Activated CD8-positive, alpha-beta memory T cell treated with anti-CD3 and anti-CD28 coated beads, Interleukin-2, amount 50 U/mL, for 24 hours (primary cell): ENCODE results near the gene PTGS2.
"Not testable (repeated sequence)": the region's sequence is repeated elsewhere in the genome, so short reads cannot be mapped to it uniquely, and the experiment has no call there.

Source experiments
- DNase-seq: peaks from one replicate; pipeline ENCODE4 v3.0.0-alpha.2; 2020; ENCODE audit errors: extremely low read depth

The PTGS2 gene

DNA sequence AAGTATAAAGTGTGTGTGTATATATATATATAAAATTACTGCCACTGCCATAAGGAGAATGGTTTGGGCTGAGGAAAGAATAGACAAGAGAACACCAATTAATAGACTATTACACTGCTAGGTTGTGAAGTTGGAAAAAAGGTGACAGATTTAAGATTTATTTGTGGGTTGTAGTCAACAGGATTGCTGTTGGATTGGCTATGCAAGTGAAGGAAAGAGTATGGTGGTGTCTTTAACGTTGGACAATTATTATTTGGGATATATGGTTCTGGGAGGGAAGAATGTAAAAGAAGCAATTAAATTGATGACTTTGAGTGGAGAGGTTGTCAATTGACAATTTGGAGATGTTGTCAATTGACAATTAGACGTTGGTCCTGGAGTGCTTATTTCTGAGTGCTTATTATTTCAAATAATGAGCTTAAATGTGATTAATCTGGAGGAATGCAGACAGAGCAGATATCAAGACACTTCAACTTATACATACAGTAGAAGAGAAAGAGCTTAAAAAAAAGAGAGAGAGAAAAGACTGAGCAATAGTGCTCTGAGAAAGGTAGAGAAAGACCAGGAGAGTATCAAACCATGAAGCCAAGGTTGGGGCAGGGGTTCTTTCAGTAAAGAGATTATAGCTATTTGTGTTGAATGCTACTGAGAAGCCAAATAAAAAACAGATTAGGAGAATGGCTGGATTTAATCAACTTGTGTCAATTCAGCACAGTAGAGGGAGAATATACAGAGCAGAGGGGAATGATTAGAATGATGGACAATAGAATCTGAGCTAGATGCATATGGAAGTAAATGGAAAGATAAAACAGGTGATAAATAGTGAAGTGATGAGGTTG, 9.7 kb downstream of the PTGS2 start:
- no peak for DNase-seq

DNA sequence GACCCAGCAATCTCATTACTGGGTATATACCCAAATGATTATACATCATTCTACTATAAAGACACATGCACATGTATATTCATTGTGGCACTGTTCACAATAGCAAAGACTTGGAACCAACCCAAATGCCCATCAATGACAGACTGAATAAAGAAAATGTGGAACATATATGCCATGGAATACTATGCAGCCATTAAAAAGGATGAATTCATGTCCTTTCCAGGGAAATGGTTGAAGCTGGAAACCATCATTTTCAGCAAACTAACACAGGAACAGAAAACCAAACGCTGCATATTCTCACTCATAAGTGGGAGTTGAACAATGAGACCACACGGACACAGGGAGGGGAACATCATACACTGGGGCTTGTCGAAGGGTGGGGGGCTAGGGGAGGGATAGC, 10.4 kb downstream of the PTGS2 start:
- not testable (repeated sequence) for DNase-seq

DNA sequence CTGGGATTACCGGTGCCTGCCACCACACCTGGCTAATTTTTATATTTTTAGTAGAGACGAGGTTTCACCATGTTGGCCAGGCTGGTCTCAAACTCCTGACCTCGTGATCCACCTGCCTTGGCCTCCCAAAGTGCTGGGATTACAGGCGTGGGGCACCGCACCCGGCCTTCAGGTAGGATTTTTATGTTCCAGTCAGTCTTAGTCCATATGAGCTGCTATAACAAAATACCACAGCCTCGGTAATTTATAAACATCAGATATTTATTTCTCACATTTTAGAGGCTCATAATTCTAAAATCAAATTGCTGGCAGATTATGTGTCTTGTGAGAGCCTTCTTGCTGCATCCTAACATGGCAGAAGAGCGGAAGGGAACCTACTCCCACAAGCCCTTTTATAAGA, 16.0 kb downstream of the PTGS2 start:
- DNase-seq = not testable (repeated sequence)

DNA sequence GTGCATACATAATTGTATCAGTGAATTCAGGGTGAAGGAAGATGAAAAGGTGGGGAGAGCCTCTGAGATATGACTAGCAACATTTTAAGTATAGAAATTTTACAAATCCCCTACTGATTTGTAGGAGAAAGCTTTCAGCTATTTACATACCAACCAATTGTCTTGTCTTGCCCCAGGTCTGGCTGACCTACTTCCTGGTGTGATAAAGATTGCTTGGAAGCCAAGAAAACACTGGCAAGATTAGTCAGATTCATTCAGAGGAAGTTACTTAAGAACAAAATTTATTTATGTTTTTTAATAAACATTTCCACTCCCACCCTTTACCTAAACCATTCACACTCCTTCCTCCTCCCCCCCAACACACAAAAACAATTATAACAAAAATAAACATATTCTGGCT, 17.5 kb downstream of the PTGS2 start:
- no peak for DNase-seq

DNA sequence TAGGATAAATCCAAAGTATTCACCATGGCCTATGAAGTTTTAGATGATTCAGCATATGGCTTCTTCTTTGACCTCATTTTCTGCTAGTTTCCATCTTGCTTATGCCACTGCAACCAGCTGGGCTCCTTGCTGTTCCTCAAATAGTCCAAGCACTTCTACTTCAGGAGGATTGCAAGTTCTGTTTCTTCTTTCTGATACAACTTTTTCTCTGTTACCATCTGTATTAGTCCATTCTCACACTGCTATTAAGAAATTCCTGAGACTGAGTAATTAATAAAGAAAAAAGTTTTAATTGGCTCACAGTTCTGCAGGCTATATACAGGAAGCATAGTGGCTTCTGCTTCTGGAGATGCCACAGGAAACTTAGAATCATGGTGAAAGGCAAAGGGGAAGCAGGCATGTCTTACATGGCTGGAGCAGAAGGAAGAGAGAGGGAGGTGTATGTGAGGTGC, 20.3 kb downstream of the PTGS2 start:
- no peak for DNase-seq

DNA sequence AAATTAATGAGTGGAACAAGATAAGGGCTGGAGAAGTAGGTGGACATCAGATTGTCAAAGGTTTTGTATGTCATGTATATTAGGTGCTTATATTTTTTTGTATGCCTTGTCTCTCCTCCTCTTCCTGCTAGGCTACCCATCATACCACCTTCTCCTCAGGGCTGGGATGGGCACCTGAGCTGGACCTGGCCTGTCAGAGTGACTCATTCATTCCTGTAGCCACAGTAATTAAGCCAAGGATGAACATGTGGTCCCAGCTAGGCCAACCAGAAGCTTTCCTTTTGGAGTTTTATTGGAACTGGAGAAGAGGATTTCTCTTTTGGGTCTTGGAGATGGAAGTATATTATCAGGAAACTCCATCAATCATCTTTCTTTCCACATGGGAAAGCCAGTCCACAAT, 21.2 kb downstream of the PTGS2 start:
- no peak for DNase-seq

DNA sequence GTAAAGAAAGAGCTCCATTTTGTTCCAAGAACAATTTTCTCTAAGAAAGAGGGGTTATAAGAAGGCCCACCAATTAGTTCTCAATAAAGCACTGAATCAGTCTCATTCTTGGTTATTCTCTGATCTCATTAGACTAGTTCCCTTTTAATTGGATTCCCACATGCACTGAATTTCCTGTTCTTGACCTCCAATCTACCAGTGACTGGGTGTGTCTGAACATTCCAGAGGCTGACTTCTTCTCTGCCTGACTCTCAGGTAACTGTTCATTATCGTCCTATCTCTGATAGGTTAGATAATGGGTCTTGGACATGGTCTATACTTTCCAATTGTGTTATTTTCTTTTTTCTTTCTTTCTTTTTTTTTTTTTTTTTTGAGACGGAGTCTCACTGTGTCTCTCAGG, 22.7 kb downstream of the PTGS2 start:
- no peak for DNase-seq

DNA sequence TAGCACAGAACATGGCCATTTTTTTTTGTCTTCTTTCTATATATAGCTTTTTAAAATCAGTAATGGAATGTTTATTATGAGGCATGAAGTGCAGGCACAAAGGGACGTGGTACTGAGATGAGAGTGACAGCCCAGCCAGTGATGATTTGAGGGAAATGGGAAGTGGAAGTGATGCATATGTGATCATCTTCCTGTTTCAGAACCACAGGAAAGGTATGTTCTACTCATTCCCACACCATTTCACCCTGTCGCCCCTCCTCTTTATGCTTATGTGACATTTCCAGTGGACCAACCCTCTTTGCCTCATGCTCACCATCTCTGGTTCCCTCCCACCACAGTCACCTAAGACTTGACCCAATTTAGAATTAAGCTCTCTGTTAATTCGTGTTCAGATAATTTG, 24.3 kb downstream of the PTGS2 start:
- no peak for DNase-seq

DNA sequence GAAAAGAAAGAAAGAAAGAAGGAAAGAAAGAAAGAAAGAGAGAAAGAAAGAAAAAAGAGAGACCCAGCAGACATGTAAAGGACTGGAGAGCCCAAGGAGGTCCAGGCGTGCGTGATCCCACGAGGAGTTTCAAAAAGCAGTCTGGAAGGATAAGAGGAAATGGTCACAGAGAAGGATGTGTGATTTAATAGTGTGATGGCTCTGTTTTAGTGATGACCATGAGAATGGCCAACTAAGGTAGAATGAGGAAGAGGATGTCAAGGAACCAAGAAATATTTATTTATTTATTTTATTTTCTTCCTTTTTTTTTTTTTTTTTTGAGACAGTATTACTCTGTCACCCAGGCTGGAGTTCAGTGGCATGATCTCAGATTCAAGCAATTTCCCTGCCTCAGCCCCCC, 25.5 kb downstream of the PTGS2 start:
- no peak for DNase-seq

DNA sequence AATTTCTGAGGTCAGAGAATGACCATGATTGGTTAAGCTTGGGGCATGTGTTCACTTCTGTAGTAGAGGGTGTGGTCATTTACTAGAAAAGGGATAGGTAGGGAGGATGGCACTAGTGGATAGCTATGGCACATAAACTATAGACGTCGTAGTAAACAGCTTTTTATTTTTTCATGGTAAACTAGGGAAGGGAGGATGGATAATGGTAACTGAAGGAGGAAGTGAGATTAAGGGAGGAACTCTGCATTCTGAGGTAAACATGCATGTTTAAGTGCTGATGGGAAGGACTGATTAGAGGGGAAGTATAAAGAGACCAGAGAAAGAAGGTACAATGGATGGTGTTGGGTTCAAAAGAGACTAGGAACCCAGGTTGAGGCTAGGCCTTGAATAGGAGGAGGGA, 26.9 kb downstream of the PTGS2 start:
- DNase-seq = no peak

DNA sequence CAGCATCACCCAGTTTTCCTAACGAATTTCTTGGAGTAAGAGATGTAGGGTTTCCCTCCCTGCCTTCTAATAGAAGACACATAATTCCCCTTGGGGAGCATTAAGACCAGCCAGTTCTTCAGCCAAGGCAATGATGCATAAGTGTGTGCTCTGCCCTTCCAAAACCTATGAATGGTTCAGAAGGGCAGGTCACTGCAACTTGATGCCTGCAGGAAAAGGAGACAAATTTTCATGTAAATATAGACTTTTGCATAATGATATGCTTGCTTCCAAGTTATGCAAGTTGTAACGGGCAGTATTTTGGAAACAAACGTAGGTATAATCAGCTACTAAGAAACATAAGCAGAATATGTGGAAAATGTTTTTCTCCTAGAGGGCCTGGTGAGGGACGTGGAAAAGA, 31.6 kb downstream of the PTGS2 start:
- no peak for DNase-seq

DNA sequence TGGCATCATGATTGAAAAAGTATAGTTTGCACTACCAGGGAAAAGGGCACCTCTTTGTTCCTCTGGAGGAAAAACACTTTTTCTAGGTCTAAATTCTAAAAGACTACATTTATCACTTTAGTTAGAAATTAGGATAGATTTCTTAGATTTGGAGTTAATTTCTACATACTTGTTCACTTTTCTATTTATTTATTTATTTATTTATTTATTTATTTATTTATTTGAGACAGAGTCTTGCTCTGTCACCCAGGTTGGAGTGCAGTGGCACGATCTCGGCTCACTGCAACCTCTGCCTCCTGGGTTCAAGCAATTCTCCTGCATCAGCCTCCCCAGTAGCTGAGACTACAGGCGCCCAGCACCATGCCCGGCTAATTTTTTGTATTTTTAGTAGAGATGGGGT, 32.2 kb downstream of the PTGS2 start:
- DNase-seq = not testable (repeated sequence)

DNA sequence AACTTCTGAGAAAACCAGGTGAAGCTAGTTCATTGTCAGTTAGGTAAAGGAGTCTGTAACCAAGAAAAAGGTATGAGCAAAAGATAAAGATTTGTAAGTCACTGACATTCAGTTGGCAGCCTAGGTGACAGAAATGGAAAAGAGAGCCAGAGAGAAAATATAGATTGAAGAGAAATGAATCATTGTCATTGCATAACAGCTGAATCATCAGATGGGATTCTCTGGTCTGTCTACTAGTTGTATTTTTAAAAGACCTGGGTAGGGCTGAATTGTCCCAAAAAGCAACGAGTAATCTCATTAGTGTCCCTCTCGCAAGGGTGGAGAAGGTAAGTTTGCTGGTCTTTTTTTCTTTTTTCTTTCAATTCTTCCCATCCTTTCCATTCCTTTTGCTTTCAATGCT, 36.6 kb downstream of the PTGS2 start:
- DNase-seq = no peak

DNA sequence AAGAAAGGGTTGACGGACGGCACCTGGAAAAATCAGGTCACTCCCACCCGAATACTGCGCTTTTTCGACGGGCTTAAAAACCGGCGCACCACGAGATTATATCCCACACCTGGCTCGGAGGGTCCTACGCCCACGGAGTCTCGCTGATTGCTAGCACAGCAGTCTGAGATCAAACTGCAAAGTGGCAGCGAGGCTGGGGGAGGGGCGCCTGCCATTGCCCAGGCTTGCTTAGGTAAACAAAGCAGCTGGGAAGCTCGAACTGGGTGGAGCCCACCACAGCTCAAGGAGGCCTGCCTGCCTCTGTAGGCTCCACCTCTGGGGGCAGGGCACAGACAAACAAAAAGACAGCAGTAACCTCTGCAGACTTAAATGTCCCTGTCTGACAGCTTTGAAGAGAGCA, 42.7 kb downstream of the PTGS2 start:
- not testable (repeated sequence) for DNase-seq

DNA sequence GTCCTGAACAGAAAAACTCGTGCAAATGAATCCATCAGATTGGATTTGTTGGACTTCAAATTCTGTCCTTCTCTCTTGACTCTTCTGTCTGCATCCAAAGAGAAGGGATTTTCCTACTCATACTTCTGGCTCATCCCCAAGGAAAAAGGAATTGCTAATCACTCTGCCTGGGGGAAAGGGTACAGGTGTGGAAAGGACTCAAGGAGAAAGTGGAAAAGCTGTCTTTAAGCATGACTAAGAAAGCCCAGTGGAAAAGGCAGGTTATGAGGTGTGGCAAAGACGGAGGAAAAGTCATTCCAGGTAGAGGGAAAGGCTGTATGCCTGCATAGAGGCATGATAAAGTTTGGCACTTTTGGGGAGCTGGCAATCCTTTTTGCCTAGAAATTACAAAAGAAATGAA, 43.4 kb downstream of the PTGS2 start:
- DNase-seq = no peak

DNA sequence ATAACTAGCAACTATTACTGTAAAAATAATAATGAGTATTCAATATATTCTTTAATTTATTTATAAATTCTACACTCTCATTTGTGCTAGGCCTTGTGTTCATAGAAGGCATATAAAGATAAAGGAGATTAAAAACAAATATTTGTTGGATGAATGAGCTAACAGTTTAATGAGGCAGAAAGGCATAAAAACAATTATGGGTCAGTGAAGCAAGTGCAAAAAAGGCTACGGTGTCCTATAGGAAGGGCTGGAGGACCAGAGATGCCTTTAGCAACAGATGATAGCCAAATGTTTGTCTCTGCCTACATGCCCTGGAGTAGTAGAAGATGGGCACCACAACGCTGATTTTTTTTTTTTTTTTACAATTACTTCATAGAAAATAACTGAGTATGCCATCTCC, 45.7 kb downstream of the PTGS2 start:
- no peak for DNase-seq

DNA sequence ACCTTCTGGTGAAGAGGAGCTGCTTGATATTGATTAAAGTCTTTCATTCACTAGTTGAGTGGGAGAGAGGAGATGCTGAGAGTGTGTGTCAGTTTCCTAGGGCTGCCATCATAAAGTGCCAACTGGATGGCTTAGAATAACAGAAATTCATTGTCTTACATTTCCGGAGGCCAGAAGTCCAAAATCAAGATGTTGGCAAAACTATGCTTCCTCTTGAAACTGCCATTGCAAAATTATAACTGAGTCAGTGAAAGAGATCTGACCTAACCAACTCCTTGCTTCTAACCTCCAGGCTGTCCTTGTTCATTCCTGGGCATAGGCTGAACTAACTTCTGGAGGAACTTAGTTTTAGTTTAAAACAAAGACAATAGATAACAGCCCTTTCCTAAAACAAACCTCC, 47.1 kb downstream of the PTGS2 start:
- no peak for DNase-seq

DNA sequence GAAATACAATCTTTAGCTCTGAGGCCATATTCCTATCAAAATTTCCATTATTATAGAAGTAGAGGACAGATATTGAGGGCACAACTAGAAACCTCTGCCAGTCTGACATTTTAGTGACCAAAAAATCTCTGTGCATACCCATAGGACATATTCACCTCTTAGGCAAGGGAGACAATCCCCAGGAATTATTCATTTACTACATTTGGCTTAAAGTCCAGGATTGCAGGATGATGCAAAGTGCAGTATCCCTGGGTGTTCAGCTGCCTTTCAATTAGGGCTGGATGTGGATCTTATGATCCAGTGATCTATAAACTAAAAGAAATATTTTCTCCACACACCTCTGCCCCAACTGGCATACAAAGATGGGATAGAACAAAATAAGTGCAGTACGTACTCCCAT, 50.9 kb downstream of the PTGS2 start:
- DNase-seq = no peak

DNA sequence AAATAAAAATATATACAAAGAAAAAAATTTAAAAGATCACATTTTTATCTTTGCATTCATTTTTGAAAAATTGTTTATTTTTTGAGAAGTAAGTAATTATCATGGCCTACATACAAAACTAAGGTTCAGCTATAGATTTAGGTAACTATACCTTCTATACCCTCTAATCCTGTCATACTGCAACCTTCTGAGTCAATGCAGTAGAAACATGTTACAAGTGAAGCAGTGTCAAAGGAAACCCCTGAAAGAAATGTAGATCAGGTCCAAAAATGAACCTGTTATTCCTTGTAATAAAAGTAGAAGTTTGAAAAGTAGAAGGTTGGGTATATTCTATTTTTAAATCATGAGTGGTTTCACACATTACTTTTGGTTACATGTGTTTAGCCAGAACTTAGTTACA, 51.3 kb downstream of the PTGS2 start:
- no peak for DNase-seq

DNA sequence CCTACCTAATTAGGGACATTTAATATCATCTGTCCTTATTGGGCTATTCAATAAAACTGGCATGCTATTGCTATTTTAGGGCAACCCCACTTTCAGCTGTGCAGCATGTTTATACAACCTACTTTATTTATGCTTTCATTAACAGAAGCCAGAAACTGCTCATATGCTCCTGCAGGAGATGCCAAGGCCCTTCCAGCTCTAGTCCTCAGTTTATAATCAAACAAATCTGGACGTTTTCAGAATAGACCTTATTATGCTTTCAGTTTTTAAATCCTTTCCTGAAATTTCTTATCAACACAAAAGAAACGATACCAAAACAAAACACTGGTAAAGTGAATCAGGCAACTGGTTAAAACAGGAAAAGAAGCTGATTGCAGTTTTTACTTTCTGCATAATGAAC, 53.2 kb downstream of the PTGS2 start:
- no peak for DNase-seq

DNA sequence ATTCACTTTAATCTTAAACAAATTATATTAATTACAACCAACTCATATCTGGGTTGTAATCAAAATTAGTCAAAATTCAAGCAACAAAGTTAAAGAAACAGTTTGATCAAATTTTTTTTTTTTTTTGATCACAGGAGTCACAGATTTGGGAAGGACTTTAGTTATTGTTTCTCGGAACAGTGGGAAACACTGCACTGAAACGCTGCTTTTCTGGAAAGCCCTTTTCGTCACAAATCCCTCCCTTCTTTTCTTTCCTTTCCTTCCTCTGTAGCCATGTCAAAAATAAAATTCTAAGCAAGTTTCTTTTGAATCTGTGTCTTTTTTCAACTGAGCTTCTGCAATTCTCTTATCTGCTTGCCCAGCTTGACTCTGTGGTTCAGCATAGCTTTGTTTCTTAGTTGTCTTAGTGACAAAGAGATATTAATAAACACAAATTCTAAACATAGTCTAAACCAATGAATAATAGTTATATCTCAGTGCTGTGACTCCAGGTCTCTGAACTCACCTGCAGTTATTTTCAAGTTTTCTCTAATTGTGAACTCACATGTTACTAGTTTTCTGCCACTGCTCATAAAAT, 53.8 kb downstream of the PTGS2 start:
- no peak for DNase-seq

DNA sequence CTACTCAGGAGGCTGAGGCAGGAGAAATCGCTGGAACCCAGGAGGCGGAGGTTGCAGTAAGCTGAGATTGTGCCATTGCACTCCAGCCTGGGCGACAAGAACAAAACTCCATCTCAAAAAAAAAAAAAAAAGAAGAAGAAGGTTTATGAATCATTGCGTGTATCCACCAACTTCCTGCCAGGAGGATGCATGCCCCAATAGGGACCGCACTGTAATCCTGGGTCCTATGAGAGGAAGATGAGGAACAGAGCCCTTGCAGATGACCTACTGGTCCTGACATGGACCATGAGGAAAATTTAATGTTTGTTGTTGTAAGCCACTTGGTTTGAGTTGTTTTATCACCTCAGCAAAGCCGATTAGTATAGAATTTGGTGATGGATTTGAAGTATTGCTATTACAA, 56.7 kb downstream of the PTGS2 start:
- DNase-seq = no peak
